SK-N-MC (cell line): ENCODE measurements around the gene EXOC3.

ENCODE experiments used
- EZH2 ChIP-seq: fragments of 200-600 bp; sonication (generic); IDR thresholded peaks from one replicate; pipeline ENCODE4 v1.6.1; 2017; ENCODE audit warnings: antibody characterized with exemption
- FOXP2 ChIP-seq: optimal IDR thresholded peaks from 2 replicates; pipeline ENCODE3; 2011; ENCODE audit warnings: mild to moderate bottlenecking, moderate library complexity; ENCODE audit not compliant: insufficient read depth; ENCODE audit errors: extremely low read length, control extremely low read depth
- POLR2AphosphoS5 ChIP-seq: IDR thresholded peaks from 2 replicates; pipeline ENCODE4 v1.6.1; 2012; ENCODE audit warnings: mild to moderate bottlenecking, low read depth, low read length, borderline replicate concordance

- TF ChIP-seq EZH2 (no peak), POLR2AphosphoS5 (no peak), FOXP2 (no peak)
Observed at GRCh38 chr5:416636-416960, 26.4 kb upstream of the EXOC3 start.
